Stomach (tissue), 4 donors: ENCODE results near the gene DGKQ.

Experiments
- CTCF ChIP-seq, 7 experiments: fragments of 450-650 bp in 4 of 7; fragments of 200-600 bp in 3 of 7; sonication (generic) in 3 of 7; IDR thresholded peaks; one replicate each; pipeline ENCODE4 v1.5.1; 2016 to 2019; ENCODE audit warnings: antibody characterized with exemption in 7 of 7, control low read depth in 2 of 7, mild to moderate bottlenecking in 1 of 7
- EP300 ChIP-seq: sonication (generic); formaldehyde crosslinking; IDR thresholded peaks from one replicate; pipeline ENCODE4 v1.6.1; 2017; ENCODE audit warnings: antibody characterized with exemption
- POLR2A ChIP-seq, 4 donors: fragments of 450-650 bp; IDR thresholded peaks; one replicate each; pipeline ENCODE4 v1.6.1; 2016; ENCODE audit warnings: antibody characterized with exemption in 4 of 4, control low read depth in 2 of 4, mild to moderate bottlenecking in 1 of 4, moderate library complexity in 1 of 4
- POLR2AphosphoS5 ChIP-seq, 3 donors: sonication (generic); formaldehyde crosslinking; IDR thresholded peaks; one replicate each; pipeline ENCODE4 v1.6.1; 2016; ENCODE audit warnings: antibody characterized with exemption in 3 of 3

GRCh38 chr4:996997-997374, 23.6 kb upstream of the DGKQ start:
- TF ChIP-seq EP300 (no peak), CTCF (IDR thresholded peaks at IDR 0.05) (no peak), POLR2A (IDR thresholded peaks at IDR 0.05) (no peak), POLR2AphosphoS5 (IDR thresholded peaks at IDR 0.05) (no peak)
